SKM-1 treated with dmso at 0.1 percent for 144 hours (cell line): ENCODE data around the gene TTC33.

Source experiments
- DNase-seq: peaks from one replicate; lab custom pipeline; 2025; ENCODE audit not compliant: unreplicated experiment; lab: John Stamatoyannopoulos, UW

The TTC33 gene

DNA sequence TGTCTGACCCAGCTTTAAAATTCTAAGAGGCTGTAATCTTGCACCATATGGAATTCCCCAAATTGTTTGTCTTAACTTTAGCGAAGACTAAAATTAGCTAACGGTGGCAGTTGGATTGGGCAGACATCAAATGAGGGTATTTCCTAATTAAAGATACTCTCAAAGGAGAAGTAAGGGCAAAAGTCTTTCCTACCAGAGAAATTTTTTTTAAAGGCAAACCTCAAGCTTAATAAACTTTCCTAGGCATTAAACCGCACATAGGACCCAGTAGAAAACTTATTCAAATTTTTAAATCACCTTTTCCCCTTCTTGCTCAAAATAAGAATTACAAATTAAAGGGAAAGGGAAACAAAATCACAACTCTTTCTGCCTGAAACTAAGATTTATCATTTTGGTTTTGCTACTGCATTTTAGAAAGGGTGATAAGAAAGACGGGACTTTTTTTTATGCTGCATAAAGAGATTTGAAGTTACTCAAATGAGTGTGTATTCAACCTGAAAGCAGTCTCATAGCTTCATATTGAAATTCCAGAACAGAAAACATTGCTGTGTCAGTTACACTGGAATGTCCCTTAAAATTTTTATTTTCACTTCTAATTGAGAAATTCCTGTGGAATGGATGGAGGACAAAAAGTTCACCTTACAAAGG is 265.2 kb downstream of the TTC33 start:
- no peak for DNase-seq

DNA sequence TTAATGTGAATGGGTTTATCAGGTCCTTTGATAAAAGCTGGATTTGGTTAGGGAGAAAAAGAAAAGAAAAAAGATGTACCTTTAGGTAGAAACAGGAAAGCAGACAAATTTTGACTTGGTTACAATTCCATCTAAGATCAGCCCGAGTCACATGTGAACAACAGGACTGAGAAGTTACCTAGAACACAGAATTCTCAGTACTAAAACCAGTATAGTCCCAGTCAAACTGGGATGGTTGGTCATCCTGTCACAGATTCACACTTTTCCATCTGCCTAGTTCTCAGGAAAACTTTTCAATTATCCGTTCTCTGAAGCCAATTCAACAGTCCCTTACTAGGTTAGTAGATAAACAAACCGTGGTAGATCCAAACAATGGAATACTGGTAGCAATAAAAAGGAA is 266.3 kb downstream of the TTC33 start:
- DNase-seq: no peak

DNA sequence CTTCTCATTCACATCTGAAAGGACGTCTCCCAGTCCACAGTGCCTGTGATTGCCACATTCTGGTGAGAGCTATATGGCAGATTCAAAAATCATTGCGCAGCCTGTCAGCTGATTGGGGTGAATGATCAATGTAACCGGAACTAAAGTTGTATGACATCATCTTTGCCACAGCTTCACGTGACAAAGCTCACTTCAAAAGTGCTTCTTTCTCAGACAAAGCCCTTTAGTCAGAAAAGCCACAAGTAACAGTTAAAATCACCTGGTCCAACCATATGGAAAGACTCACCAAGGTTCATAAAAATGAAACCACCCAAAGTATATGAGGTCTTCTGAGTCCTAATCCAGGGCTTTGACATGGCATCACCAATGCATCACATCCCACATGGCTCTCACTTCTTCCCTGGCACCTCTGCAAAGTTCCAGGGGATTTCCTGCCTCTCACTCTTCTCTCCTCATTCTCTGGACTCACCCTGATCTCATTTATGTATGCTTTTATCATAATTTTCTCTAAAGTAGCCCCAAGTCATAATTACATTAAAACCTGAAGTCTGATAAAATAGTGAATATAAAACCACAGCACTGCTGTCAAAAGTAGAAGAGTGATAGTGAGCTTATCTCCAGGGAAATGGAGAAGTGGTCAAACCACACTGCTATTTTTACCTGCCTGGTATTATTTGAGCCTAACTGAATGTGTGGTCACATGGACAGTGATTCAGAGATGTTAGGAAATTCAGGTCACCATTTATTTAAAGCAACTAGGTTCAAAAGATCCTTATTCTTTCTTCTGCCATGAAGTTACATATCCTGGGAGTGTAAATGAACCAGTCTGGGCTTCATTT is 269.1 kb downstream of the TTC33 start:
- peak; percentile 89 for DNase-seq

DNA sequence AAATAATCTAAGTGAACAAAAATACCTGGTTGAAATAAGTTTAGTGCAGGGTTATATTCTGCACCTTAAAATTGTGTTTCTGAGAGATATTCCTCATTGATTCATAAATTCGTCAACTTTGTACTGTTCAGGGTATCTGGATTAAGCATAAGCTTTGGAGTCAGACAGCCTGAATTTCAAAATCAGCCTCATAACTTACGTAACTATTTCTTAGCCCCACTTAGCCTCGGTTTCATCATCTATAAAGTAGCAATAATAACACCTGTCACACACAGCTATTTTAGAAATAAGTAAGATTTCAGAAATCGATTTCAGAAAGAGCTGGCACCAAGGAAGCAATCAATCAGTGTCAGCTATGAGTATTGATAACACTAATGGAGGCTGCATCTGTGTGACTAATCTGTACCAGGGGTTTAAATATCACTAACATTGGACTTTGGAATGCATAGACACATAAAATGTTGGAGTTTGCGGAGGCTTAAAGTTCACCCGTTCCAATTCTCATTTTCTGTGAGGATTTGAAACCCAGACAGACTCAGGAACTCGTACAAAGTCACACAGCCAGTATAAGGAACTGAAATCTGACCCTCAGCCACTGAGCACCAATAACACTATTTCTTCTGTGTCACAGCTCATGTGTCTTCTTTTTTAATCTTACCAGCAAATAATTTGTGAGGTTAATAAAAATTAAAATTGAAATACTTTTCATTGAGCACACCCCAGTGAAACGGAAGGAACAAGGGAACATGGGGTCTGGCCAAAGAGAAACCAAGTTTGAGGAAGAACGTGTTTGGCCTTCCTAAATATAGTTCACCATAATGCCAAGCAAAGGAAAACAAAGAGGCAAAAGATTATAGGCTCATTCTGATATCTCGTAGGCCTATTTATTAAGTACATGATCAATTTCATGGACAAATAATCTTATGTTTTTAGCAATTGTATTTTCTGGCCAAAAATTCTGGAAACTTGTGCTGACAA is 270.5 kb downstream of the TTC33 start:
- DNase-seq: peak; percentile 64

DNA sequence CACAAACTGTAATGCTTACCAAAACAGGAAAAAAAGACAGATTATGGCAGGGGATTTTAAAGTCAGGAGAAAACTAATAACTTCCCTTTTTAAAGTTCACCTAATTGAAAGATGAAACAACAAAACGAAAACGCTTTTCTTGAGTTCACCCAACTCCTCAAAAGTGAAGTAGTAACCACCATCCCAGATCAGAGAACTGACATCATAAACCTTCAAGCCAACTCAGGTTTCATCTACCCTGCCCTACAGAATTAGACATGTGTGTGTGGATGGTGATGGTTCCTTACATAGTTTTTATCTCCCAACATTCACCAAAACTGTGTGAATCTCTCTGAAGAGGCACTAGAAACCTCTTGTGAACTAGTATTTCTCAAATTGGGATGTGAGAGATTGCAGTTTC is 271.3 kb downstream of the TTC33 start:
- DNase-seq: peak; percentile 9

DNA sequence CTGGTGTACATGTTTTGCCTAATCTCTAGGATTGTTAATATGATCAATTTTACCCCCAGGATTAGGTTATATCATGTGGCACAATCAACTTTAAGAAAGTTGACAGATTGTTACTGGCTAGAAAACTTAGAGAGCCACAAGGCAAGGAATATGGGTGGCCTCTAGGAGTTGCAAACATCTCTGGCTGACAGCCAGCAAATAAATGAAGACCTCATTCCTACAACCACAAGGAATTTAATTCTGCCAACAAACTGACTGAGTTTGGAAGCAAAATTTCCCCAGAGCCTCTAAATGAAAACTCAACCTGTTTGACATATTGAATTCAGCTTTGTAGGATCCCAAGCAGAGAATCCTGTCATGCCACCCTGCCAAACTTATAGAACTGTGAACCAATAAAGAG is 272.4 kb downstream of the TTC33 start:
- DNase-seq: no peak

DNA sequence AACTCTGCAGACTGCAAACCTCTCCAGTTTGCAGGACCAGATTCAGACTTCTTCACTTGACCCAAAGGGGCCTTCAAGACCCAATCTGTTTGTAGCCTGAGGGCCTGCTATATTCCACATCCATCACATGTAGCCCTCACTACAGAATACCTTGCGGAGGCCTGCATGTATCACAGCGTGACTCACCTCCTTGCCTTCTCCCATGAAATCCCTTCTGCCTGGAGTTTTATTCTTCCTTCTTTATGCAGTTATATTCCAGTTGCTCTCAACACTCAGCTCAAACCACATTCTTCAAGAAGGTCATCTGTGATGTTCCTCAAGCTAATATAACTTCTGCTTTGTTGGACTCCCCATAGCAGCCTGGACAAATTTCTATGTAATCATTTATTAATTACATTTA is 274.5 kb downstream of the TTC33 start:
- DNase-seq: no peak

DNA sequence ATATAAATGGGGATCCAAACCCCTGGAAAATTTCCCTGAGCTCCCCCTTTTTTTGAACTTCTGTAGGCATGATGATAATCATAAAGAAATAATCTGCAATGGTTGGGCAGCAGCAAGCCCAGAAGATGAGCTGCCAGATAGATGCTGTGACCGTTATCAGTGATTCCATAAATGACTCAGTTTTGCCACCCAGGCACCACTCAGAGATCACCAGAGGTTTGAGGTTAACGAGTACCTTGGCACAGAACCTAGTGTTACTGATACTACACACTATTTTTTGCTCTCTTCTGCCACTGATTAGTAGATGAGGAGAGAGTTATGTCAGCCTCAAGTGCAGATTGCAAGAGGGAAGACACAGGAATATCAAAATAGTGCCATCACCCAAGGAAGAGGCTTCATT is 275.4 kb downstream of the TTC33 start:
- no peak for DNase-seq

DNA sequence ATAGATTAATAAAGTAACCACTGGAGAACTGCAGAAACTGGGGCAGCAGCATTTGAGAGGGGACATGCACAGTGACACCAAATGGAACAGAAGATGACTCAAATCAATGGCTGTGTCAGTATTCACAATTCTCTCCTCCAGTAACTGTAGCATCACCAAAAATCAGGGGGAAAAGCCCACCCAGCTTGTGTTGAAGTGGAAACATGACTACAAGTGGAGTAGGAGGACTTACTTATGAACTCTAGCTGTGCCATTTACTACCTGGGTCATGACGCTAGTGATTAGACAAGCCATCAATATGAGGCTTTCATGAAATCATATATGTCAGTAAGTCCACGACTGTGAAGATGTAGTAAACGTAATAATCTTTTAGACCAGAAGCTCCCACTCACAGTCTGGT is 275.8 kb downstream of the TTC33 start:
- DNase-seq: no peak

DNA sequence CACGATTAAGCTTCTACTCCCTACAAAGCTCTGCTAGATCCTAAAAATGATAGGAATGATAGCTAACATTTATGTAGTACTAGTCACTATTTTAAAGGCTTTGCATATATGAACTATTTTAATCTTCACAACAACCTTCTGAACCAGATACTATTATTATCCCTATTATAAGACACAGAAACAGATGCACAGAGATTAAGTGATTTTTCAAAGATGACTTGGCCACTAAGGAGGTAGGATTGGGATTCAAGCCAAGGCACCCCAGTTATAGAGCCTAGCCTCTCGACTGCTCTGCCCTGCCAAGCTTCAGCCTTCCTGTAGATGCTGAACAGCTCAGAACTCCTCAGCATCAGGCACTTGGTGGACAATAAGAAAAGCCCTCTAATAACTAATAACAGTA is 277.0 kb downstream of the TTC33 start:
- DNase-seq: no peak

DNA sequence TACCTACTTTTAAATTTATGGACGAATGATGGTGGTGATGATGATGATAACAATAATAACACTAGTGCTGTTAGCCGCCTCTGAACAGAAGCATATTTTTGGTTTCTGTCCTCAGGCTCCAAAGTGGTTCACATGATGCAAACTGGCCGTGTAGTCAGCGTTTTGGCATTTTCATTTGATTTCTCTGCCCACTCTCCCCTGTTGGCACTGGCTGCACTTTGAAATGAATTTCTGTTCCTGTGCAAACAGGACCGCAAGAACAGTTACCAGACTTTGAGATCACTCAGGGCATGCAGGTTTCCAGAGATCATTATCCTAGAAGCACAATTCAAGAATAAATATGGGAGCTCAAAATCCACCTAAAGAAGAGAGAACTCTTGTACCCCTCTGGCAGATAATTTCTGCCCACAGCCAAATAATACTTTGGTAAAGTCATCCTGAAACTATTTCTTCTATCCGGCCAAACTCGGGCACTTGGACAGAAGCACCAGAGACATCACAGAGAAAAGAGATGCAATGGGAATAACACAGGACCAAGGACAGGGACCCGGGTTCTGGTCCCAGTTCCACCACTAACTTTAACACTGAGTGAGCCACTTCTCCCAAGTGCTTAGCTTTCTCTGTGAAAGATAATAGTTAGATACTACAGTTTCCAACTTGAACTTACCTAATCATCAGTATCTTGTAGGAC is 277.8 kb downstream of the TTC33 start:
- no peak for DNase-seq

DNA sequence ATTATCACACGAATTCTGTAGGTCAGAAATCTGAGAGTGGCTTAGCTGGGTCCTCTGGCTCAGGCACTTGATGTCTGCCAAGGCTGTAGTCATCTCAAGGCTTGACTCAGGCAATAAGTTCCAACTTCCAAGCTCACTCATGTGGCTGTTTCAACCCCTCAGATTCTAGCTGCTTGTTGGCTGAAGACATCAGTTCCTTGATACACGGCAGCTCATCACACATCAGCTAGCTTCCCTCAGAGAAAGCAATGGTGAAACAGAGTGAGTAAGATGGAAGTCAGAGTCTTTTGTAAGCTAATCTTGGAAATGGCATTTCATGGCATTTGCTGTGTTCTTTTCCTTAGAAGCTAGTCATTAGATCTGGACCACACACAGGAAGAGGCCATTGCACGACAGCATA is 280.2 kb downstream of the TTC33 start:
- DNase-seq: no peak

DNA sequence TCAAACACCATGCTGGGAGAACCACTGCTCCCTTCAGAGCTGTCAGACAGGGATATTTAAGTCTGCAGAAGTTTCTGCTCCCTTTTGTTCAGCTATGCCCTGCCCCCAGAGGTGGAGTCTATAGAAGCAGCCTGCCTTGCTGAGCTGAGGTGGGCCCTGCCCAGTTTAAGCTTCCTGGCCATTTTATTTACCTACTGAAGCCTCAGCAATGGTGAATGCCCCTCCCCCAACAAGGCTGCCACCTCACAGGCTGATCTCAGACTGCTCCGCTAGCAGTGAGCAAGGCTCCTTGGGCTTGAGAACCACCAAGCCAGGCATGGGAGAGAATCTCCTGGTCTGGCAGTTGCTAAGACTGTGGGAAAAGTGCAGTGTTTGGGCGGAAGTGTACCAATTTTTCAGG is 281.5 kb downstream of the TTC33 start:
- no peak for DNase-seq

DNA sequence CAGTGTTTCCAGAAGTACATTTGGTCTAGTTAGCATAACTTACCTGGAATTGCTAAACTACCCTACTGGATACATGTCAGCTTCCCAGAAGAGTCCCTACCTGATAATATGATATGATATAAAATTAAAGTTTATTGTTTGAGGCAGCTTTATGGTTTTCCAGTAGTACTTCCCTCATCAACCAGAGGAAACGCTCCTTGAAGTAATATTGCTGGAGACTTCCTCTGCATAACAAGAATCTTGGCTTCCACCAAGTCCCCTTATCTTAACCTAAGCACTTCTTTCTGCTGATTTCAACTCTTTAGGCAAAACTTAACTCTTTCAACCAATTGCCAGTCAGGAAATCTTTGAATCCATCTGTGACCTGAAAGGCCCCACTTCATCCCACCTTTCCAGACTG is 290.3 kb downstream of the TTC33 start:
- DNase-seq: no peak

DNA sequence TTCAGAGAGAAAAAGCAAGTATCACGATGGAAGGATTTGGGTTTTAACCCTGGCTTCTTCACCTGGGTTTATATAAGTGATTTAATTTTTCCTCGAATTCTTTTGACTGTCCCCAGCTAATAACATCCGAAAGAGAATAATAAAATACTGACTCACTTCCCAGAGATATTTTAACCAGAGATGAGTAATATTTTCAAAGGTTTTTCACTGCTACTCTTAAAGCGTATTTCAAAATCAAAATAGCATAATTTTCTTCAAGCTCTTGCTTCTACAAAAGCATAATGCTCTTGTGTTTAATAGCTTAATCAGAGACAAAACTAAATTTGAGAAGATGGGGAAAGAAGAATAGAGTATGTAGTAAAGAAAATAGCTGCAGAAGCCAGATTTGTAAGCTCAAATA is 291.2 kb downstream of the TTC33 start:
- no peak for DNase-seq
